IPS DF 4.7 (cell line): Measurements from ENCODE around the gene ADORA3.

ENCODE experiments used
- DNase-seq: peaks from one replicate; pipeline ENCODE4 v3.0.0-alpha.2; 2013; ENCODE audit warnings: low spot score; ENCODE audit errors: extremely low read depth

Gene ADORA3

GRCh38 chr1:111507411-111508201 is 4.2 kb upstream of the ADORA3 start:
- peak; percentile 38 for DNase-seq

GRCh38 chr1:111506561-111506960 is 3.1 kb upstream of the ADORA3 start:
- no peak for DNase-seq

- no peak for DNase-seq
Observed at GRCh38 chr1:111505641-111506119, 2.2 kb upstream of the ADORA3 start.

GRCh38 chr1:111504097-111504496 is 664 bp upstream of the ADORA3 start:
- DNase-seq, result no peak

GRCh38 chr1:111501645-111502044 is 1.8 kb downstream of the ADORA3 start:
- DNase-seq, result no peak

GRCh38 chr1:111499026-111499785 is 4.2 kb downstream of the ADORA3 start:
- no peak for DNase-seq

- no peak for DNase-seq
Observed at GRCh38 chr1:111497592-111497991, 5.8 kb downstream of the ADORA3 start.

GRCh38 chr1:111496398-111496797 is 7.0 kb downstream of the ADORA3 start:
- no peak for DNase-seq

GRCh38 chr1:111491070-111491469 is 12.4 kb downstream of the ADORA3 start:
- no peak for DNase-seq

- DNase-seq, result no peak
Observed at GRCh38 chr1:111490220-111490619, 13.2 kb downstream of the ADORA3 start.

GRCh38 chr1:111489604-111490003 is 13.8 kb downstream of the ADORA3 start:
- DNase-seq, result no peak

GRCh38 chr1:111488669-111489068 is 14.8 kb downstream of the ADORA3 start:
- DNase-seq, result no peak

- no peak for DNase-seq
Observed at GRCh38 chr1:111487133-111487532, 16.3 kb downstream of the ADORA3 start.

GRCh38 chr1:111486431-111486830 is 17.0 kb downstream of the ADORA3 start:
- no peak for DNase-seq

- DNase-seq, result no peak
Observed at GRCh38 chr1:111484391-111485026, 18.9 kb downstream of the ADORA3 start.

GRCh38 chr1:111483876-111484275 is 19.6 kb downstream of the ADORA3 start:
- no peak for DNase-seq

GRCh38 chr1:111483166-111483565 is 20.3 kb downstream of the ADORA3 start:
- no peak for DNase-seq

- DNase-seq, result peak; percentile 46
Observed at GRCh38 chr1:111481387-111482221, 21.8 kb downstream of the ADORA3 start.

- DNase-seq, result no peak
Observed at GRCh38 chr1:111480674-111481073, 22.8 kb downstream of the ADORA3 start.

- no peak for DNase-seq
Observed at GRCh38 chr1:111476761-111477309, 26.6 kb downstream of the ADORA3 start.

GRCh38 chr1:111476214-111476613 is 27.2 kb downstream of the ADORA3 start:
- no peak for DNase-seq
